ENCODE results near the gene CRTC1. TPM values are rescaled to one million over a fixed set of nuclear protein-coding genes. Genes with fewer than 3 reads are reported as not detected.

The CRTC1 gene
- total and polyA plus RNA-seq, 2 experiments from 2014 or later = 2.5 to 4.8 TPM

DNA sequence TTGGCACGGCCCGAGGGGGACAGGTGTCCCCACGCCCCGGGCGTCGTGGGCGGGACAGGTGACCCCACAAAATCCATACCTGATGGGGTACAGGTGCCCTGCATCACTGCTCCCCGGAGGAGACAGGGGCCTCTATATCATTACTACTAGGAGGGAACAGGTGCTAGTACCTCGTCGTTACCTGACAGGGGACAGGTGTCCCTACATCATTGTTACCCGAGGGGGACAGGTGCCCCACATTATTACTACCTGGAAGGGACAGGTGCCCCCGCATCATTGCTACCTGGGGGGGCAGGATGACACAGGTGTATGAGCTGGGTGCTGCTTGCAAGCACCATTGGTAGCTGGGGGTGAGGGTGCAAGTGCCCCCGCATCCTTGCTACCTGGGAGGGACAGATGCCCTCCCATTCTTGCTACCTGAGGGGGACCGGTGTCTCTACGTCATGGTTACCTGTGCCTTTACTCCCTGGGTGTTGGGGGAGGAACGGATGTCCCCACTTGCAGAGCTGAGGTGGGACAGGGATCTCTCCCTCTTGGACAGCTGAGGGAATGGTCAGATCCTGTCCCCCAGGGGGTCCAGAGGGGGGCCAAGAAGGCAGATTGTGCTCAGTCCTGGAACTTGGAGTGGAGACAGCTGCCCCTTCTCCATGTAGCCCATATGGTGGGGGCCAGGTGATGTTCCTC lies 620 bp downstream of the CRTC1 start:
- Histone ChIP-seq H3K27ac (no peak overlapping the region), H3K36me3 (replicated peaks; ENCODE audit: insufficient read depth, low read depth) (no peaks in the 10 kb centered on the region), H4K20me1 (ENCODE audit: insufficient read depth, poor library complexity, severe bottlenecking) (peaks cover 23% of the 10 kb centered on the region), H3K4me2 (peak overlapping the region; percentile 96), H3K9me3 (ENCODE audit: low read depth) (no peaks in the 10 kb centered on the region), H3K4me3 (peak overlapping the region; percentile 92), H3K4me1 (ENCODE audit: insufficient read depth) (peaks cover 8% of the 10 kb centered on the region), H2AFZ (no peak overlapping the region), H3K79me2 (peaks cover 53% of the 10 kb centered on the region), H3K9me2 (replicated peaks; ENCODE audit: insufficient read depth) (no peaks in the 10 kb centered on the region), H3K27me3 (no peaks in the 10 kb centered on the region)
- WGBS (ENCODE audit: low lambda C conversion rate, missing lambda C conversion rate) = 43% methylated on average over 8 of the region's 16 CpGs
- DNase-seq (ENCODE audit: low spot score) = no peak
- TF ChIP-seq, protein P1, sequence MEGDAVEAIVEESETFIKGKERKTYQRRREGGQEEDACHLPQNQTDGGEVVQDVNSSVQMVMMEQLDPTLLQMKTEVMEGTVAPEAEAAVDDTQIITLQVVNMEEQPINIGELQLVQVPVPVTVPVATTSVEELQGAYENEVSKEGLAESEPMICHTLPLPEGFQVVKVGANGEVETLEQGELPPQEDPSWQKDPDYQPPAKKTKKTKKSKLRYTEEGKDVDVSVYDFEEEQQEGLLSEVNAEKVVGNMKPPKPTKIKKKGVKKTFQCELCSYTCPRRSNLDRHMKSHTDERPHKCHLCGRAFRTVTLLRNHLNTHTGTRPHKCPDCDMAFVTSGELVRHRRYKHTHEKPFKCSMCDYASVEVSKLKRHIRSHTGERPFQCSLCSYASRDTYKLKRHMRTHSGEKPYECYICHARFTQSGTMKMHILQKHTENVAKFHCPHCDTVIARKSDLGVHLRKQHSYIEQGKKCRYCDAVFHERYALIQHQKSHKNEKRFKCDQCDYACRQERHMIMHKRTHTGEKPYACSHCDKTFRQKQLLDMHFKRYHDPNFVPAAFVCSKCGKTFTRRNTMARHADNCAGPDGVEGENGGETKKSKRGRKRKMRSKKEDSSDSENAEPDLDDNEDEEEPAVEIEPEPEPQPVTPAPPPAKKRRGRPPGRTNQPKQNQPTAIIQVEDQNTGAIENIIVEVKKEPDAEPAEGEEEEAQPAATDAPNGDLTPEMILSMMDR (IDR thresholded peaks at IDR 0.05; ENCODE audit: poor library complexity) = no peak
- no peak for TF ChIP-seq EZH2phosphoT487 (IDR thresholded peaks at IDR 0.05; ENCODE audit: low read depth, severe bottlenecking, unreplicated experiment)
- TF ChIP-seq EZH2 (IDR thresholded peaks at IDR 0.05; ENCODE audit: borderline replicate concordance) = no peak

DNA sequence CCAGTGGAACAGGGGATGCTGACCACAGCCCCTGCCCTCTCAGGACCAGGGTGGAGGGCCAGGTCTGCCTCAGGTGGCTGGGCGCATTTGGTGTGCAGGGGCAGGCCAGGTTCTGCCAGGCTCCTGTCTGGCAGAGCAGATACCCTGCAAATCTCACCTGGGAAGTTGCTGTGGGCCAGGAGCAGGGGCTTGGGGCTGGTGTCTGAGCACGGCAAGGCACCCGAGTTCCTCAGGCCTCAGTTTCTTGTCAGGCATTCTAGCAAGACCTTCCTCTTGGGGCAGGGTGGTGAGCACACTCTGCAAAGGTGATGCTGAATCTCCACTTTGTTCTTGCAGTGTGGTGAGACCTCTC lies 1.1 kb downstream of the CRTC1 start:
- Histone ChIP-seq H3K4me2 (peak overlapping the region; percentile 96), H3K36me3 (replicated peaks; ENCODE audit: insufficient read depth, low read depth) (no peaks in the 10 kb centered on the region), H3K4me3 (no peak overlapping the region), H3K27me3 (no peaks in the 10 kb centered on the region), H3K9me2 (replicated peaks; ENCODE audit: insufficient read depth) (no peaks in the 10 kb centered on the region), H3K4me1 (ENCODE audit: insufficient read depth) (peaks cover 8% of the 10 kb centered on the region), H3K9me3 (ENCODE audit: low read depth) (no peaks in the 10 kb centered on the region), H3K79me2 (peaks cover 58% of the 10 kb centered on the region), H3K27ac (no peak overlapping the region), H4K20me1 (ENCODE audit: insufficient read depth, poor library complexity, severe bottlenecking) (peaks cover 23% of the 10 kb centered on the region), H2AFZ (no peak overlapping the region)
- 97% methylated on average over 3 of the region's 3 CpGs for WGBS (ENCODE audit: low lambda C conversion rate, missing lambda C conversion rate)
- no peak for DNase-seq (ENCODE audit: low spot score)
- no peak for TF ChIP-seq EZH2 (IDR thresholded peaks at IDR 0.05; ENCODE audit: borderline replicate concordance)
- no peak for TF ChIP-seq EZH2phosphoT487 (IDR thresholded peaks at IDR 0.05; ENCODE audit: low read depth, severe bottlenecking, unreplicated experiment)
- TF ChIP-seq, protein P1 (IDR thresholded peaks at IDR 0.05; ENCODE audit: poor library complexity) = no peak

DNA sequence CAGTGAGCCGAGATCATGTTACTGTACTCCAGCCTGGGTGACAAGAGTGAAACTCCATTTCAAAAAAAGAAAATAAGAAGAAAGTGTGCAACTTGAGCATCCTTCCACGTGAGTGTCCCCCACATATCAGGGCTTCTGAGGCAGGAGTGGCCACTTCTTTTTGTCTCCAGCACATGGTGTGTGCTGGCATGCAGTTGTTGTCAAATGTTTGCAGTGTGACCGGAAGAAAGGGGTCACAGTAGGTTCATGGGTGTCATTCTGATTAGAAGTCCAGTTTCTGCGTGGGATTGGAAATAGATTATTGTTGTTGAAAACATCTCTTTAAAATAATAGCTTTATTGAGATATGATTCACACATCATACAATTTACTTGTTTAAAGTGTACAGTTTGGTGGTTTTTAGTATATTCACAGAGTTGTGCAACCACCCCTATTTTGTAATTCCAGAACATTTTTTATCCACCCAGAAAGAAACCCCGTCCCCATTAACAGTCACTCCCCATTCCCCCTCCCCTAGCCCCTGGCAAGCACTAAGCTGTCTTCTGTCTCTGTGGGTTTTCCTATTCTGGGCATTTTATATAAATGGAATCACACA lies 2.2 kb downstream of the CRTC1 start:
- WGBS (ENCODE audit: low lambda C conversion rate, missing lambda C conversion rate) = 87% methylated on average over 5 of the region's 5 CpGs
- DNase-seq (ENCODE audit: low spot score) = no peak
- H2AFZ ChIP-seq = no peak overlapping the region
- H3K79me2 ChIP-seq = peaks cover 67% of the 10 kb centered on the region
- H3K36me3 ChIP-seq (replicated peaks; ENCODE audit: insufficient read depth, low read depth) = no peaks in the 10 kb centered on the region
- no peak overlapping the region for H3K4me3 ChIP-seq
- TF ChIP-seq EZH2phosphoT487 (IDR thresholded peaks at IDR 0.05; ENCODE audit: low read depth, severe bottlenecking, unreplicated experiment) (no peak), EZH2 (IDR thresholded peaks at IDR 0.05; ENCODE audit: borderline replicate concordance) (no peak)
- TF ChIP-seq, protein P1 (IDR thresholded peaks at IDR 0.05; ENCODE audit: poor library complexity) = no peak
- peak overlapping the region; percentile 96 for H3K4me2 ChIP-seq
- no peaks in the 10 kb centered on the region for H3K9me2 ChIP-seq (replicated peaks; ENCODE audit: insufficient read depth)
- no peaks in the 10 kb centered on the region for H3K27me3 ChIP-seq
- H4K20me1 ChIP-seq (ENCODE audit: insufficient read depth, poor library complexity, severe bottlenecking) = peaks cover 26% of the 10 kb centered on the region
- no peaks in the 10 kb centered on the region for H3K9me3 ChIP-seq (ENCODE audit: low read depth)
- H3K4me1 ChIP-seq (ENCODE audit: insufficient read depth) = peaks cover 8% of the 10 kb centered on the region
- H3K27ac ChIP-seq = no peak overlapping the region
